NCI-H1105 (cell line): ENCODE data around the gene ARHGAP31.

Experiments
- DNase-seq: peaks from one replicate; lab custom pipeline; 2025; lab: John Stamatoyannopoulos, UW

The ARHGAP31 gene

DNA sequence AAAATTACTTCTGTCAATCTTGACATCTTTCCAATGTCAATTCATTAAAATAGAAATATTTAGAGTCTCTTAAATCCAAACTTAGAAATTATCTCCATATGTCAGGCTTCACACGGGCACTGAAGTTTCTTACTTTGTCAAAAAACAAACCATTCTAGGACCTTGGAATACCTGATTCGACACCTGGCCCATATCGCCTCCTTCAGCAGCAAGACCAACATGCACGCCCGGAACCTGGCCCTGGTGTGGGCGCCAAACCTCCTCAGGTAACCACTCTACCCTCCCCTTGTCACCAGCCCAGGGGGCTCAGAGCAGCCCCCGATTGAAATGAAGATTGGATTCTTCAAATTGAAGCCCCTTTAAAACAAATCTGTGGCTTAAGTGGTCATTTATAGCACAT is 88.0 kb downstream of the ARHGAP31 start:
- DNase-seq = no peak

DNA sequence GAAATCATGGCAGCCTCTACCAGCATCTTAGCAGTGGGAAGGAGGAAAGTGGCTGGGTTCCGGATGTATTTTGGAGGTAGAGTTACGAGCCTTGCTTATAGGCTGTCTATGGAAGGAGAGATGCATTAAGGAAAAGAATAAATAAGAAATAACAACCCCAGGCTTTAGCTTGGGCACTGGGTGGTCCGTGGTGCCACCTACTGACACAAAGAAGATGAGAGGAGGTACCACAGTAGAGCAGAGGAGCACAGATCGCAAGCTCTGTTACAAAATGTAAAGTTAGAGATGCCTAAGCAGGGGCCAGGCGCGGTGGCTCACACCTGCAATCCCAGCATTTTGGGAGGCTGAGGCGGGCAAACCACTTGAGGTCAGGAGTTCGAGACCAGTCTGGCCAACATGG is 94.4 kb downstream of the ARHGAP31 start:
- no peak for DNase-seq

DNA sequence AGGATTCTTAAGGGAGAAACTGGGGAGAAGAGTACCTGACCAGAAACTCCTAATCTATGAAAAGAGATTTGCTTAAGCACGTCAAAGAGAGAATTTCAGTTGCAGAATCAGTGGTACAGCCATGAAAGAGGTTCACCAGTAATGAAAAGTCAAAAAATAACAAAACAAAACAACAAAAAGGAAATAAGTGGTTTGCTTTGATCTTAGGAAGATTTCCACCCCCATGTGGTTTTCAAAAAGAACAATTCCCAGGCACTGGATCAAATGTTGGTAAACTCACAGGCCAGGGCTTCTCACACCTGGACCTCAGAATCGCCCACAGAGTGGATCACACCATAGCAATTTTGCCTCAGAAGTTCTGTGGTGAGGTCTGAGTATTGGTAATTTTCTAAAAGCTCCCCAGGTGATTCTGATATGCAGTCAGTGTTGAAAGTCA is 101.8 kb downstream of the ARHGAP31 start:
- no peak for DNase-seq

DNA sequence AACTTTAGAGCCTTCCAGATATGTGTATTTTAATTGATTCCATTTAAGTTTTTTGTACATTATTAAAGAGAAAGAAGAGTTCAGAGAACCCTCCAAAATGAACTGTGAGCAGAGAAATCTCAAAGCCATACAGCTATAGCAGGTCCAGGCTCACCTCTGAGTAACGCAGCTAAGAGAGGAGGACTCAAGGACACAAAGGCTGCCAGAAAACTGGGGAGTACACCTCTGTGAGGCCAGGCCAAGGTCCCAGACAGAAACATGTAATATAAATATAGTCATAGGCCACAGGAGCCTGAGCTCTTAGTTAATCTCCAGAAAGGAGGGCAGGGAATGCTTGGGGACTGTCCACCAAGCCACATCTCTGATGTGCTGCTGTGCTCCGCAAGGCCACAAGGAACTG is 102.7 kb downstream of the ARHGAP31 start:
- DNase-seq = no peak

DNA sequence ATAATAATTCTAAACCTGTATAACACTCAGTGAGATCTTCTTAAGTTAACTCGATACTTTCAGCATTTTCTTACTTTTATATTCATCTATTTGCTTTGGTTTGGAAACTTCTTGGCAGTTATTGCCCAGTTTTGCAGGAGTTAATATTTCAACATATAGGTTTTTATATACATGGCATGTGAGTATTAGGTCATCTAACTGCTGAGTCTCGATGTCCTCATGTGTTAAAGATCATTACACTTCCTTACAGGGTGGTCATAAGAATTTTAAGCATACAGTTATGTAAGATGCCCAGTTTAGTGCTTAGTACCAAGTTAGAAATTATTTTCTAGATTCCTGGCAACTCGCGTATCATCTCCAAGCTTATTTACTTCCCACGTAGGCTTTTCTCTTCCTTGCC is 106.3 kb downstream of the ARHGAP31 start:
- no peak for DNase-seq

DNA sequence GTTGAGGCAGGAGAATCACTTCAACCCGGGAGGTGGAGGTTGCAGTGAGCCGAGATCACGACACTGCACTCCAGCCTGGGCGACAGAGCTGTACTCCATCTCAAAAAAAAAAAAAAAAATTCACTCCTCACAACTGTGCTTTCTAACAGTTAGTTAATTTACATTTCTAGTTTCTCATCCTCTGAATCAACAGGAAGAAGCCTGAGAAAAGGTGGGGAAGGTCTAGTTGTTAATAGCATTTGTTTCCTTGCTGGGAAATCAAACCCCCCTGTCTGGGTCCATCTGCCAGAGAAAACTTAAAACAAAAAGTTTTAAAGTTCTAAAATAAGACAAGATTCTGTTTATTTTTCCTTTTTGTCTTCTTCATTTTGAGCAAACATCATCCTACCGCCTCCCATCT is 106.9 kb downstream of the ARHGAP31 start:
- DNase-seq = no peak

DNA sequence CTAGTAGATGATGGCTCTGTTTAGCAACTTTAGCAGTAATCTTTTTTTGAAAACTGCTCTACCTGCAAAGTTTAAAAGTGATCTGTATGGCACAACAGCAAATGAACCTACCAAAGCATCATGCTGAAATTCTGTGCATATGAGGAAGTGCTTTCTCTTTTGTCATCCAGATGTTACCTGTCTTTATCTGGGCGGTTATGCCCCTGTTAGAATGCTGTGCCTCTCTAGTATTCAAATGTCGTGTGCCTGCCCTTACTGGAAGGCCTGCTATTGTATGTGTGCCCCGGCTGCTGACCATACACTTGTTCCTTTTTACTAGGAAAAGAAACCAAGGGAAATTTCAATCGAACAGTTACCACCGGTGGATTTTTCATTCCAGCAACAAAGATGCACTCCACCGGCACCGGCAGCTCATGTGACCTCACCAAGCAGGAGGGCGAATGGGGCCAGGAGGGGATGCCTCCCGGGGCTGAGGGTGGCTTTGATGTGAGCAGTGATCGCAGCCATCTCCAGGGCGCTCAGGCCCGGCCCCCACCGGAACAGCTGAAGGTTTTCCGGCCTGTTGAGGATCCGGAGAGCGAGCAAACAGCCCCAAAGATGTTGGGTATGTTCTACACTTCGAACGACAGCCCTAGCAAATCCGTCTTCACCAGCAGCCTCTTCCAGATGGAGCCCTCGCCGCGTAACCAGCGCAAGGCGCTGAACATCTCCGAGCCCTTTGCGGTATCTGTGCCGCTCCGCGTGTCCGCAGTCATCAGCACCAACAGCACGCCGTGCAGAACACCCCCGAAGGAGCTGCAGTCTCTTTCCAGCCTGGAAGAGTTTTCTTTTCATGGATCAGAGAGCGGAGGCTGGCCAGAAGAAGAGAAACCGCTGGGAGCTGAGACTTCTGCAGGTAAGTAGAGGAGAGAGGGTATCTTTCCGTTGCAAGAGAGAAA is 107.6 kb downstream of the ARHGAP31 start:
- no peak for DNase-seq

DNA sequence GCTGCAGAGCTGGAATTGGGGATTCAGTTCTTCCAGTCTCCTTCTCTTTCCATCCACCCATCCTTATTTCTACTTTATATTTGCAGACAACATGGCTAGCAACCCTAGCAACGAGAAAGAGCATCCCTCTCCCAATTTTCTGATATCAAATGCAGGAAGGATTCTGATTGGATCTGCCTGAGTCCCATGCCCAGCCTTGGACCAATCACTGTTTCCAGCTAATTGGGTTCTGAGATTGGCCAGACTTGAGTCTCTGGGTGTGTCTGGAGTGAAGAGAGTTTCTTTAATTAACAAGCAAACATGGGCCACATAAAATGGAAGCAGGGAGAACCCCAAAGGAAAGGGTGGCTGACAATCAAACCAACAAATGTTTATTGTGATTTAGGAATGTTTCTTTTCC is 108.6 kb downstream of the ARHGAP31 start:
- no peak for DNase-seq

DNA sequence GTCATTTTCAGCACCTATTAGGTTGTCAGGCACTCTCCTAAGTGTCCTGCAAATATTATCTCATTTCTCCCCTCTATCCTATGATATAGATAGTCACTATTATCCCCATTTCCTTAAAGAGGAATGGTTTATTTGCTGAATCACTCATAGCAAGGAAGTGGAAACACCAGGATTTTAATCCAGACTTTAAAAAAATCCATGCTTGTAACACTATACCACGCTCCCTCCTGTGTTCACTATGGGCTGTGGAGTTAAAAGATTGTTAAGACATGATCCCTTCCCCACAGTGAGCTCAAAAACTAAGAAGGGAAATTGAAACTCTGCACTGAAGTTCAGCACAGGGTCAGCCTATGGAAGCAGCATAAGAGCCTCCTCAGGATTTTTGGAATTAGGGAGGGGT is 109.0 kb downstream of the ARHGAP31 start:
- no peak for DNase-seq

DNA sequence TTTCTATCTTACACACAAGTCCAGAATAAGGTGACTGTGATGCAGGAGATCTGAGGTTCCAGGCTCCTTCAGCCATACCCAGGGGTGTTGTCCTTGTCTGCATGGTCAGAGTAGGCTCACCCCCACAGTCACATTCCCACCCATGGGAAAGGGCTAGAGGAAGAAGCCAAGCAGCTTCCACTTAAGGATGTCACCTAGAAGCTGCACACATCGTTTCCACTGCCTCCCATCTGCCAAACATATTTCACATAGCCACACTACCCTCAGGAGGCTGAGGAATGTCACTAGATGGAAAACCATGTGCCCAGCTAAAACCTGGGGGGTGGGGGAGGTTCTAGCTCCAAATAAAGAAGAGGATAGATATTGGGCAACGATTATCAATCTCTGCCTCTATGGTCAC is 111.1 kb downstream of the ARHGAP31 start:
- no peak for DNase-seq

DNA sequence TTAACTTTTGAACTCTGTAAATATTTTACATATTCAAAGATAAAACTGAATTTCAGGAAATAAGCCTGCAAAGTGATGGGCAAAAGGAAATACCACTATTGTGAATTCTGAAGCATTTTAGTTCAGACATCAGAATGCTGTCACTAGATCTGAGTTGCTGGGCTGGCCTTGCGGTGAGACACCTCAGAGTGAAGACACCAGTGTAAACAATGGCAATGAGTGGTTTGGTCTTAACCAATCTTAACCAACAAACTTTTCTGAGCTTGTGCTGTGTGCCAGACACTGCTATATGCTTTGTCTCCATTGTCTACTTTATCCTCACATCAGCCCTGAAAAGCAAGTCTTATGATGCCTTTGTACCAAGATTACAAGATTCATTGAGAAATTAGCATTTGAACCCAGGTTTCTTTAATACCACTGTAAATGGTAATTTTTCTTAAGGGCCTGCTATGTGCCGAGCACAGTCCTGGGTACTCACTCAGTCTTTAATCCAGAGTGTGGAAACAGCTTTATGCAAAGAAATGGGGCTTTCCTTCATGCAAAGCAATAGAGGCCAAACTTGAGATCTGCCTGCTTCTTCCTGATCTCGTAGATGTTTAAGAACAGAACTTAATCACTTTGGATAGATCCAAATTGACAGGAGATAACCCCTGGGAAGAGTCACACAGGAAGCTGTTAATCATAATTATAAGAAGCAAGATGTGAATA is 114.2 kb downstream of the ARHGAP31 start:
- DNase-seq = no peak

DNA sequence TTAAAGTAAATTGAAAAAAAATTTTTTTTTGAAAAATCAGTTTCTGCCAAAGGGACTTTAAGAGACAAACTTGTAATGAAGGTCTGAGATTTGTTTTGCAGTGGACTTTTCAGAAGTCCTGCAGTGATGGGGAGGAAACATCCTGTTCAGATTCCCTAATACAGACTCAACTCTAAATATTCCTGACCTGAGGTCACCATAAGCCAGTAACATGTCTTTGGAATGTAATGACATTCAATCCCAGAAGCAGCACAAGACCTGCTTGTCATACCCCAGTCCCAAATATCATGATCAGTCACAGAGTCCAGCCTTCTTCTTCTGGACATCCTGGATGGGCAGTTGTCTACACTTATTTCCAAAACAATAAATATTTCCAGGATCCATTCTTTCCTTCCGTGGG is 115.7 kb downstream of the ARHGAP31 start:
- DNase-seq = no peak

DNA sequence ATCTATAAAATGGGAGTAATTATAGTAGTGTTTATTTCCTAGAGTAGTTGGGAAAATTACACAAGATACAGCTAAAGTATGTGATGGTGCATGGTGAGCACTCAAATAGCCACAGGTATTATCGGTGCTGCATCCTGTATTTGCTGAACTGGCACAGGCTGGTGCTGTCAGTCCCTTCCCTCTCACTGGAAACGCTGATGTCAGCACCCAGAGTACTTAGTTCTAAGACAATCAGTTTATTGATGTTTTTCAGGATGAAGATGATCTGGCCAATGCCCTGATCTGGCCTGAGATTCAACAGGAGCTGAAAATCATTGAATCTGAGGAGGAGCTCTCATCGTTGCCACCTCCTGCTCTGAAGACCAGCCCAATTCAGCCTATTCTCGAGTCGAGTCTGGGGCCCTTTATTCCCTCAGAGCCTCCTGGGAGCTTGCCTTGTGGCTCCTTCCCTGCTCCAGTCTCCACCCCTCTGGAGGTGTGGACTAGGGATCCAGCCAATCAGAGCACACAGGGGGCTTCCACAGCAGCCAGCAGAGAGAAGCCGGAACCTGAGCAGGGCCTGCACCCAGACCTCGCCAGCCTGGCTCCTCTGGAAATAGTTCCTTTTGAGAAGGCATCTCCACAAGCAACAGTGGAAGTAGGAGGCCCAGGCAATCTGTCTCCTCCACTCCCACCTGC is 119.6 kb downstream of the ARHGAP31 start:
- DNase-seq = no peak

DNA sequence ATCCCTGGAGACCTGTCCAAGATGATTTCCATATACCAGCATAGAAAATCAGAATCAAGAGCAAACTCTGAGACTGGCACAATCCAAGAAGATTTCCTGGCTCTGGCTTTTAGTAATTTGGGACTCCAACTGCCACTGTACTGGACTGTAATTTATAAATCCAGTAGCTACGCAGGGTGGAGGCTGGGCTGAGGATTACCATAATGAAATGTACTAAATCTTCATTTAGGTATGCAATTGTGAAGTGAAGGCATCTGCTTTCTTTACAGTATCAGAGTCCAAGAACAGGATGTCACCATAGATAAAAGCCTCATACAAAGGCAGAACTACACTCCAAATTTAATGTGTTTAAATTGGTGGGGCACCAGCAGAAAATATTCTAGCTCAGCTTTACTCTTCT is 122.7 kb downstream of the ARHGAP31 start:
- DNase-seq = no peak

DNA sequence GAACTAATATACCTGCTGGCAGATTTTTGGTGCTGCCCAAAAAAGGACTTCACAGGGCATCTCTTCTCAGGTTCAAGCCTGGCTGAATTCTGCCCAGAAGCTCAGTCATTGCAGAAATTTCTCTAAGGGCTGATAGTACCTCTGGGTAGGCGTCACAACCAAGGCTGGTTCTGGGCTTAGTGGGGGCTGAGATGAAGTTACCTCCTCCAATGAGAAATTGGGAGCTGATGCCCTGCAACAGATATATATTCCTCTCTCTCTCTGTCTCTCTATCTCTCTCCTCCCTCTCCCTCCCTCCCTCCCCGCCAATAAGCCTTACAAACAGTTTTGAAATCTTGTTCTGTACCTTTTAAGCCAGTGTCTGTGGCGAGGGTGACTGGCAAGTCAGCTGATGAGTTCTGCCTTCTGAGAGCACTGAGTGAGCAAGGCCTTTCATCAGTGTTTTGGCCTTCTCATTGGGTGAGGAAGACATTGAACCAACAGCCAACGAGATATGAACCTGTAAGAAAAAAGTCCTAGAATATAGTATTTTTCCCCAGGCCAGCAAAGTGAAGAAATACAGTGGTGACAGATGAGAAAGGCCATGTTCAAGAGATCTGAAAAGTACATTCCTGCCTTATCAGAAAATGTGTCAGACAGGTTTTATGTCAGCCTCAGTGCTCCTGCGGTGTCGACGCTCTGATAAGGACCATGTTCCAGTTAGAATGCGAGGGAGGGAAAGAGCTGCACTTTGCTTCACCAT is 123.8 kb downstream of the ARHGAP31 start:
- no peak for DNase-seq

DNA sequence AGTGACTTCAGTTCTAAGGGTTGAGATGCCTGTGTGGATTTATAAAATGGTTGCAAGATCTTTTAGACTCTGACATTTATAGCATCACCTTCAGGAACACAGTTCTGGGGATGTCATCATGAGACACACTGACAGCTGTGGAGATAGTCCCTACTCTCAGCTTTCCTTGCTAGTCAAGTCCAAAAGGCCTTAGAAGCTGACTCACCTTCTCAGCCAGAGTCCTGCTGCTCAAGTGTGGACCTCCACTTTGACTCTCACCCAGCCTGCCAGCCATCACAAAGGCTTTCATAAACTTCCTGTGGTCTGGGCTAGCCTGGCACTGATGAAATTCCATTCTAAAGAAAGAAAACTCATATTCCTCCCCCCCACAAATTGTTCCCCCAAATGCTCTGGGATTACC is 124.5 kb downstream of the ARHGAP31 start:
- no peak for DNase-seq

DNA sequence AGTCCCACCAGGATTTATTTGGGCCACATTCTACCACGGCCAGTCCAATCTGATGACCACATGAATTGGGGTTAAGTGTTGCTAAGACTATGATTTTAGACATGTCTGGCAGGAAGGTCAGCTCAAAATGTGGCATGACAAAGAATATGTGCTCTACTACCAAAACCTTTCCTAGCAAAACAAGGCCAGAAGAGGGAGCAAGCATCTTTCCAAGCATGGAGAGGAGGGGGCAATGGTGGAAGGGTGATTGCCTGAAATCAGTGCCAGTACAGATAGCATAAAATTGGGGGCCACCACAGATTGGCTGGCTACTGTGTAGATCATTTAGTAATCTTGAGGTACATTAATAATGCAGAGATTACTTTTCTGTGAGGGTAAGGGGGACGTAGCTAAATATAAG is 126.0 kb downstream of the ARHGAP31 start:
- DNase-seq = no peak

DNA sequence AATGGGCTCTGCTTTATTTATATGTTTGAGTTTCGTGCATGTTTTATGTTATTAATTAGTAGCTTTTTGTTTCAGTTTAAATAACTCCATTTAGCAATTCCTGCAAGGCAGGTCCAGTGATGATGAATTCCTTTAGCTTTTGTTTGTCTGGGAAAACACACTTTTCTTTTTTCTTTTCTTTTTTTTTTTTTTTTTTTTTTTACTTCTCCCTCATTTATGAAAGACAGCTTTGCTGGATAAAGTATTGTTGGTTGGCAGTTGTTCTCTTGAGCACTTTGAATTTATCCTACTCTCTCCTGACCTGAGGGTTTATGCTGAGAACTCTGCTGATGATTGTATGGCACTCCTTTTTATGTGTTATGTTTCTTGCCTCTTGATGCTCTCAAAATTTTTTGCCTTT is 133.5 kb downstream of the ARHGAP31 start:
- DNase-seq = no peak

DNA sequence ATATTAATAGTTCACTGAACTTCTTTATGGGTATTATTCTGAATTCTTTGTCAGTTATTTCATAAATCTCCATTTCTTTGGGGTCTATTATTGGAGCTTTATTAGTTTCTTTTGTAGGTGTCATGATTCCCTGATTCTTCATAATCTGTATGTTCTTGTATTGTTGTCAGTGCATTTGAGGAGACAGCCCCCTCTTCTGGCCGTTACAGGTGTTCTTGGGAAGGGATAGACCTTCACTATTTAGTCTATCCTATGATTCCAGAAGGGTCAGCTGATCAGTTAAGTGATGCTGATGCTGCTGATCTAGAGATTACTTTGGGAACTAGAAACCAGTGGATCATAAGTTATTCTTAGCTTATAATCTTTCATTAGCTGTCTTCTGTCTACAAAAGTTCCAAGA is 134.4 kb downstream of the ARHGAP31 start:
- no peak for DNase-seq

DNA sequence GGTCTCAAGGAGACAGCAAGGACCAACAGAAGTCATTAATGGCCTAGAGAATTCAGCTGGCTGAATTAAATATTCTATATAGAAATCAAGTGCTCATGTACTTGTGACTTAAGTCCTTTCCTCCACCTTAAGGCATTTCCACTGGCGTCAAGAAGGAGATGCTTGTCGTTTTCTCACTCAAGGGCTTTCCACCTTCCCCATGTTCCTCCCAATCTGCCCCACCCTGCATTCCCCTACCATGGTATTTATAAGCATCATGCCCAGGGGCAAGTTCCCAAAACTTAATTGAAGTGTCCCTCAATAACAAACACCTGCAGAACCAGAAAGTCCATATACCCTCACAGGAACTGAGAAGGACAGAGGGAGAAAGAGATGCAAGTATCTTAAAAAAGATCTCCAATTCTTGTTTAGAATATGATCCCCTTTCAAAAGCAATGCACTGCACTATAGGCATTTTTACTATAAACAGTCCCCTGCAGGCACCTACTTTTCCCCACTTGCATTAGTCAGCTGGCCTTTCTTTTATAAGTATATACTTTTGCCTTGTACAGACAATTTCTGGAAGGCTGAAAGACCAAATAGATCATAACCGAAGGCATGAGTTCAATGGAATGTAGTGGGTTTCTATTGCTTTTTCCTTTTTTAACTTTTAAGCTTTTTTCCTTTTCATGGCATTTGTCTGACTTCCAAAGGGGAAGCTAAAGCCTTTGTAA is 139.6 kb downstream of the ARHGAP31 start:
- no peak for DNase-seq

DNA sequence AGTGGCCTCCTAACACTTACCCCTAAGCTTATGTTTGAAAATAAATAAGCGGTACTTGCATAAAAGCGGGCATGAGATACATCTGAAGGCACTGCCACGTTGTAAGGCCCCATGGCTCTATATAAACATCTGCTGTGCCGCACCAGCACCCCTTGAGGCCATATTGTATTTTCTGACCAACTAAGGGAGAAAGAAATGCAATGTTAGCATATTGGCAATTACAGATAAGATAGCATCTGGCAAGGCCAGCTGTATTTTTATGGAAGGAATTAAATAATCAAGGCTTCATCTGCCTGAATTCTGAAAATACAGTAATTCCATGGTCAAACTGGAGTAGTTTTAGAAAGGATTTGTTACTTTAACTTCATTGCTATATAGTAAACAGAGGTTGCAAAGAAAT is 140.5 kb downstream of the ARHGAP31 start:
- DNase-seq = no peak
